Upper lobe of left lung (tissue), 6 donors: ENCODE measurements around the gene VIPR1. TPM values are rescaled to one million over a fixed set of nuclear protein-coding genes. Genes with fewer than 3 reads are reported as not detected.
"Not testable (repeated sequence)": the region's sequence is repeated elsewhere in the genome, so short reads cannot be mapped to it uniquely, and the experiment has no call there.

Experiments used
- ATAC-seq, 2 donors: fragments of 200-7000 bp; cut with Tn5 transposase; one replicate each; pipeline ENCODE4 v1.9.1; 2022; ENCODE audit warnings: mild to moderate bottlenecking in 2 of 2, moderate library complexity in 2 of 2; ENCODE audit not compliant: low FRiP score in 2 of 2
- DNase-seq, 2 donors: peaks; one replicate each; pipeline ENCODE4 v3.0.0-alpha.2; 2019 to 2020
- H3K27ac ChIP-seq, 4 donors: fragments of 200-600 bp; sonication (generic); one replicate each; pipeline ENCODE4 v1.5.1; 2016 to 2019
- H3K27me3 ChIP-seq, 4 donors: fragments of 200-600 bp; sonication (generic); one replicate each; pipeline ENCODE4 v1.5.1; 2017 to 2019
- H3K36me3 ChIP-seq, 4 donors: fragments of 200-600 bp; sonication (generic); one replicate each; pipeline ENCODE4 v1.5.1; 2016 to 2019
- H3K4me1 ChIP-seq, 4 donors: fragments of 200-600 bp; sonication (generic); one replicate each; pipeline ENCODE4 v1.5.1; 2018 to 2019
- H3K4me3 ChIP-seq, 4 donors: fragments of 200-600 bp; sonication (generic); one replicate each; pipeline ENCODE4 v1.5.1; 2017 to 2019; ENCODE audit warnings: mild to moderate bottlenecking in 2 of 4, moderate library complexity in 1 of 4
- H3K9me3 ChIP-seq, 4 donors: fragments of 200-600 bp; sonication (generic); one replicate each; pipeline ENCODE4 v1.5.1; 2018 to 2019
- CTCF ChIP-seq, 6 experiments: fragments of 450-650 bp in 4 of 6; fragments of 200-600 bp in 2 of 6; sonication (generic) in 2 of 6; IDR thresholded peaks; one replicate each; pipeline ENCODE4 v1.5.1; 2016 to 2019; ENCODE audit warnings: antibody characterized with exemption in 6 of 6
- EP300 ChIP-seq, 4 donors: sonication (generic); formaldehyde crosslinking; IDR thresholded peaks; one replicate each; pipeline ENCODE4 v1.5.1; 2017; ENCODE audit warnings: antibody characterized with exemption in 4 of 4, control low read depth in 2 of 4
- POLR2A ChIP-seq, 4 donors: fragments of 450-650 bp; IDR thresholded peaks; one replicate each; pipeline ENCODE4 v1.5.1; 2016 to 2017; ENCODE audit warnings: antibody characterized with exemption in 4 of 4, mild to moderate bottlenecking in 2 of 4
- POLR2AphosphoS5 ChIP-seq, 2 donors: sonication (generic); formaldehyde crosslinking; IDR thresholded peaks; one replicate each; pipeline ENCODE4 v1.5.1; 2017; ENCODE audit warnings: antibody characterized with exemption in 2 of 2
- WGBS, 2 donors: methylation state at CpG; one replicate each; pipeline ENCODE4 v1.1.5; 2017 to 2018; 5-methylcytosine and 5-hydroxymethylcytosine counted together
- total RNA-seq, 6 donors: library from RNA; depleted of rRNA in 4 of 6; stranded (reverse); fragments of >200 nt in 4 of 6; gene quantifications; one replicate each; pipeline versions ENCODE4 v1.1.0 to v1.2.1, GENCODE V29; 2016 to 2021
- donor health status: DM: no; HTN: no; CAD: no; lungs with moderate emphysema.
- donor health status: DM: no; HTN: yes; CAD: no; lungs with severe emphysema.

Gene VIPR1
- total RNA-seq, 6 donors from 2014 or later: 92.6 to 577 (median 198) TPM

DNA sequence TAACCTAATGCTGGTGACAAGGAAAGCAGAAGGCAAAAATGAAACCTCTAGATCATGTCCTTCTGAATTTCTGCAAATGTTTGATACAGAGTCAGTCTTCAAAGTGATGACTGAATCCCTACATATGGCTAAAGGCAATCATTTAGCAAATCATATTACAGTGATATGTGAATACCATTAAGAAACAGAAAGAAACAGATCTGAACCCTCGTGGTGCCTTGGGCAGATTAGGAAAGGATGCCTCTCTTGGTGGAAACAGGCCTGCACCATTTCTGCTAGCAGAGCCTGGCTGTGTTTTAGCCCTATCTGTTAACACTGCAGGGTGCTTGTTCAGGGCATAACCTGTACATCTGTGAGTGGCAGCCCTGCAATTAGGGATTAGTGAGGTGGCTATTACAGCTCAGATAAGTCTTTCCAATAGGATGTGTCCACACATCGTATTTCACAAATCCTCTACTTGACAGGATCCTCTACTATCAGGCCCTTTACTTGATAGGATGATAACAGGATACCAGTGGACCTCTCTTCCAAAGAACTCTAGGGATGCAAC lies 67.2 kb downstream of the VIPR1 start:
- no peak overlapping the region for H3K27ac ChIP-seq
- peaks cover 0 to 3% (median 0%) of the 10 kb centered on the region in 4 donors for H3K9me3 ChIP-seq
- no peak for TF ChIP-seq CTCF (IDR thresholded peaks at IDR 0.05)
- no peak for TF ChIP-seq EP300 (IDR thresholded peaks at IDR 0.05)
- TF ChIP-seq POLR2AphosphoS5 (IDR thresholded peaks at IDR 0.05): no peak
- TF ChIP-seq POLR2A (IDR thresholded peaks at IDR 0.05): no peak
- WGBS, 2 donors: 71 to 83% methylated on average over 2 of the region's 2 CpGs
- H3K27me3 ChIP-seq: no peaks in the 10 kb centered on the region
- no peaks in the 10 kb centered on the region for H3K4me1 ChIP-seq
- ATAC-seq (no peak), DNase-seq (no peak)
- no peak overlapping the region for H3K4me3 ChIP-seq
- H3K36me3 ChIP-seq: peaks cover 0 to 54% (median 21%) of the 10 kb centered on the region in 4 donors

- H3K27me3 ChIP-seq: no peaks in the 10 kb centered on the region
- ATAC-seq: peak; percentile 49 to 71
- H3K36me3 ChIP-seq: peaks cover 0 to 34% (median 7%) of the 10 kb centered on the region in 4 donors
- H3K27ac ChIP-seq: no peak overlapping the region
- DNase-seq: peak in 1 of 2 donors; percentile 35
- no peaks in the 10 kb centered on the region for H3K4me1 ChIP-seq
- peaks cover 0 to 5% (median 0%) of the 10 kb centered on the region in 4 donors for H3K9me3 ChIP-seq
- H3K4me3 ChIP-seq: no peak overlapping the region
- WGBS, 2 donors: 65 to 66% methylated on average over 3 of the region's 3 CpGs
- TF ChIP-seq CTCF (IDR thresholded peaks at IDR 0.05) (peak in 2 of 6 experiments; percentile 23 to 34), EP300 (IDR thresholded peaks at IDR 0.05) (no peak), POLR2AphosphoS5 (IDR thresholded peaks at IDR 0.05) (no peak)
Observed at GRCh38 chr3:42572278-42572677, 69.8 kb downstream of the VIPR1 start.

DNA sequence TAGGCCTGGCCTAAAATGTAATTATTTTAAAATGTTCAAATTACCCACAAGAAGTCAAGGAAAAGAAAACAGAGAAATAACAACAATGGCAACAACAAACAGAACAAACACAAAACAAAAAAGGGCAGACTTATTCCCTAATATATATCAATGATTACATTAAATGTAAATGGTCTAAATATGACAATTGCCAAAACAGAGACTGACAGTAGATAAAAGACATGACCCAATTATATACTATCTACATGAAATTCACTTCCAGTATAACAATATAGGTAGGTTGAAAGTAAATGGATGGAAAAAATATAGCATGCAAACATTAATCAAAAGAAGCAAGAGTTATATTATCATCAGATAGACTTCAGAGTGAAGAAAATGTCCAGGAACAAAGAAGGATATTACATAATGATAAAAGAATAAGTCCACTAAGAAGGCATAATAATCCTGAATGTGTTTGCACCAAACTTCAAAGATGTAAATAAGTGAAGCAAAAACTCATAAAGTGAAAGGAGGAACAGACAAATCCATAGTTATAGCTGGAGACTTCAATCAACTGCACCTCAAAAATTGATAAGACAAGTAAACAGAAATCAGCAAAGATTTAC lies 72.8 kb downstream of the VIPR1 start:
- TF ChIP-seq CTCF (IDR thresholded peaks at IDR 0.05) (no peak), EP300 (IDR thresholded peaks at IDR 0.05) (no peak), POLR2A (IDR thresholded peaks at IDR 0.05) (no peak), POLR2AphosphoS5 (IDR thresholded peaks at IDR 0.05) (no peak)
- H3K4me3 ChIP-seq: no peak overlapping the region
- peaks cover 0 to 8% (median 7%) of the 10 kb centered on the region in 4 donors for H3K4me1 ChIP-seq
- peaks cover 0 to 5% (median 0%) of the 10 kb centered on the region in 4 donors for H3K9me3 ChIP-seq
- no peaks in the 10 kb centered on the region for H3K27me3 ChIP-seq
- peaks cover 0 to 15% (median 2%) of the 10 kb centered on the region in 4 donors for H3K36me3 ChIP-seq
- DNase-seq: no peak
- no peak for ATAC-seq
- H3K27ac ChIP-seq: no peak overlapping the region

- peaks cover 0 to 5% (median 0%) of the 10 kb centered on the region in 4 donors for H3K9me3 ChIP-seq
- peaks cover 14 to 30% (median 24%) of the 10 kb centered on the region in 4 donors for H3K4me1 ChIP-seq
Observed at GRCh38 chr3:42578054-42578453, 75.6 kb downstream of the VIPR1 start.

DNA sequence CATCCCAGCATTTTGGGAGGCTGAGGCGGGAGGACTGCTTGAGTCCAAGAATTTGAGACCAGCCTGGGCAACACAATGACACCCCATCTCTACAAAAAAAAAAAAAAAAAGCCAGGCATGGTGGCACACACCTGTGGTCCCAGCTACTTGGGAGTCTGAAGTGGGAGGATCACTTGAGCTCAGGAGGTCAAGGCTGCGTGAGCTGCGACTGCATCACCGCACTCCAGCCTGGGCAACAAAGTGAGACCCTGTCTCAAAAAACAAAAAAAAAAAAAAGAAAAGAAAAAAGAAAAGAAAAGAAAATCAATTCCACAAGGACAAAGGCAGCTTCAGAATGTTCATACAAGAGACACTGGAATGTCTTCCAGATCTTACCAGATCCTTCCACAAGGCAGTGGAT lies 76.9 kb downstream of the VIPR1 start:
- H3K36me3 ChIP-seq, H3K27me3 ChIP-seq, ATAC-seq, H3K27ac ChIP-seq, H3K9me3 ChIP-seq, DNase-seq, H3K4me3 ChIP-seq: not testable (repeated sequence)
- WGBS, 2 donors: 98 to 100% methylated on average over 4 of the region's 4 CpGs
- H3K4me1 ChIP-seq: peaks cover 14 to 32% (median 24%) of the 10 kb centered on the region in 4 donors

More at GRCh38 chr3:42578054-42578453, 75.6 kb downstream of the VIPR1 start:
- Histone ChIP-seq H3K4me3 (no peak overlapping the region), H3K27ac (no peak overlapping the region), H3K36me3 (peaks cover 0 to 15% (median 2%) of the 10 kb centered on the region in 4 donors), H3K27me3 (no peaks in the 10 kb centered on the region)
- WGBS, 2 donors: 97 to 98% methylated on average over 4 of the region's 4 CpGs
- DNase-seq: no peak
- TF ChIP-seq CTCF (IDR thresholded peaks at IDR 0.05): no peak
- TF ChIP-seq POLR2A (IDR thresholded peaks at IDR 0.05): no peak
- TF ChIP-seq POLR2AphosphoS5 (IDR thresholded peaks at IDR 0.05): no peak
- TF ChIP-seq EP300 (IDR thresholded peaks at IDR 0.05): no peak
- ATAC-seq: no peak
